Neural progenitor cell (in vitro differentiated cells): ENCODE measurements around the gene MSANTD3. TPM values are rescaled to one million over a fixed set of nuclear protein-coding genes. Genes with fewer than 3 reads are reported as not detected.
A peak's percentile ranks its signal among the peaks of the same experiment; 100 is the strongest.

Experiments
- DNase-seq: peaks from one replicate; pipeline ENCODE4 v3.0.0-alpha.2; 2016; ENCODE audit warnings: low spot score
- H2AFZ ChIP-seq: fragments of 200-600 bp; sonication (generic); replicated peaks from 2 replicates; pipeline ENCODE4 v1.6.1; 2016; ENCODE audit warnings: antibody characterized with exemption
- H3F3A ChIP-seq: fragments of 200-600 bp; sonication (generic); 2 replicates; pipeline ENCODE4 v1.6.1; 2016; ENCODE audit warnings: antibody characterized with exemption, low read depth
- H3K27ac ChIP-seq: fragments of 200-600 bp; sonication (generic); 2 replicates; pipeline ENCODE4 v1.5.1; 2016; ENCODE audit warnings: mild to moderate bottlenecking
- H3K27me3 ChIP-seq: fragments of 200-600 bp; sonication (generic); 2 replicates; pipeline ENCODE4 v1.6.1; 2016; ENCODE audit warnings: mild to moderate bottlenecking, moderate library complexity
- H3K36me3 ChIP-seq: fragments of 200-600 bp; sonication (generic); 2 replicates; pipeline ENCODE4 v1.5.1; 2016
- H3K4me1 ChIP-seq: fragments of 200-600 bp; sonication (generic); 2 replicates; pipeline ENCODE4 v1.6.1; 2016; ENCODE audit warnings: mixed run types
- H3K4me2 ChIP-seq: fragments of 200-600 bp; sonication (generic); 2 replicates; pipeline ENCODE4 v1.6.1; 2016
- H3K4me3 ChIP-seq: fragments of 200-600 bp; sonication (generic); 2 replicates; pipeline ENCODE4 v1.5.1; 2016
- H3K79me2 ChIP-seq: fragments of 200-600 bp; sonication (generic); 2 replicates; pipeline ENCODE4 v1.6.1; 2016; ENCODE audit warnings: low read depth
- H3K9ac ChIP-seq: fragments of 200-600 bp; sonication (generic); 2 replicates; pipeline ENCODE4 v1.6.1; 2016
- H3K9me3 ChIP-seq: fragments of 200-600 bp; sonication (generic); 2 replicates; pipeline ENCODE4 v1.5.1; 2016; ENCODE audit warnings: low read depth
- H4K20me1 ChIP-seq: fragments of 200-600 bp; sonication (generic); 2 replicates; pipeline ENCODE4 v1.6.1; 2016; ENCODE audit warnings: low read depth
- H3K27ac Mint-ChIP-seq: 3 replicates; pipeline ENCODE4 v1.8.0; 2021; ENCODE audit warnings: mixed read lengths
- H3K27me3 Mint-ChIP-seq: 2 replicates; pipeline ENCODE4 v1.8.0; 2022; ENCODE audit warnings: low read depth, mild to moderate bottlenecking, inconsistent platforms, moderate library complexity, mixed read lengths; ENCODE audit not compliant: insufficient read depth
- H3K36me3 Mint-ChIP-seq: 3 replicates; pipeline ENCODE4 v1.8.0; 2021; ENCODE audit warnings: mixed read lengths
- H3K4me1 Mint-ChIP-seq: 3 replicates; pipeline ENCODE4 v1.8.0; 2021; ENCODE audit warnings: mixed read lengths
- H3K4me3 Mint-ChIP-seq: 3 replicates; pipeline ENCODE4 v1.8.0; 2021; ENCODE audit warnings: mild to moderate bottlenecking, moderate library complexity, mixed read lengths
- H3K9me3 Mint-ChIP-seq: 3 replicates; pipeline ENCODE4 v1.8.0; 2020; ENCODE audit warnings: mixed read lengths
- CTCF ChIP-seq: fragments of 200-600 bp; sonication (generic); IDR thresholded peaks from 2 replicates; pipeline ENCODE4 v1.5.1; 2017; ENCODE audit warnings: antibody characterized with exemption, mild to moderate bottlenecking
- EZH2 ChIP-seq: fragments of 200-600 bp; sonication (generic); IDR thresholded peaks from 2 replicates; pipeline ENCODE4 v1.6.1; 2017; ENCODE audit warnings: antibody characterized with exemption, mild to moderate bottlenecking, moderate library complexity
- EZH2phosphoT487 ChIP-seq: fragments of 200-600 bp; sonication (generic); IDR thresholded peaks from 2 replicates; pipeline ENCODE4 v1.6.1; 2017; ENCODE audit warnings: antibody characterized with exemption
- total RNA-seq: library from RNA; depleted of rRNA; stranded (reverse); fragments of >200 nt; gene quantifications from 2 replicates; pipeline ENCODE4 v1.2.3, GENCODE V29; 2015; ENCODE audit warnings: low replicate concordance

The MSANTD3 gene
- total RNA-seq, 1 donor from 2014 or later = 67.7 TPM

GRCh38 chr9:100474082-100474923, 47.4 kb downstream of the MSANTD3 start:
- Histone ChIP-seq H2AFZ (no peak overlapping the region), H3K27me3 (no peaks in the 10 kb centered on the region), H3K4me3 (peak overlapping the region; percentile 98), H3K4me1 (peaks cover 20% of the 10 kb centered on the region), H3K4me2 (peak overlapping the region; percentile 87), H3F3A (peaks cover 23% of the 10 kb centered on the region), H3K27ac (peak overlapping the region; percentile 97), H3K79me2 (peaks cover 78% of the 10 kb centered on the region), H4K20me1 (peaks cover 50% of the 10 kb centered on the region), H3K9me3 (peaks cover 2% of the 10 kb centered on the region), H3K36me3 (peaks cover 5% of the 10 kb centered on the region), H3K9ac (peak overlapping the region; percentile 97)
- Mint-ChIP-seq H3K27me3 (peaks cover 4% of the 10 kb centered on the region), H3K4me1 (peaks cover 40% of the 10 kb centered on the region), H3K4me3 (peak overlapping the region; percentile 96), H3K27ac (peak overlapping the region; percentile 96), H3K9me3 (peaks cover 17% of the 10 kb centered on the region), H3K36me3 (peaks cover 31% of the 10 kb centered on the region)
- no peak for TF ChIP-seq EZH2
- TF ChIP-seq EZH2phosphoT487 = no peak
- TF ChIP-seq CTCF = no peak
- peak; percentile 85 for DNase-seq

- peak overlapping the region; percentile 98 for H3K4me3 ChIP-seq
- H3K79me2 ChIP-seq = peaks cover 84% of the 10 kb centered on the region
- H3K36me3 Mint-ChIP-seq = peaks cover 36% of the 10 kb centered on the region
- no peaks in the 10 kb centered on the region for H3K27me3 ChIP-seq
- H3K4me2 ChIP-seq = peak overlapping the region; percentile 87
- peak overlapping the region; percentile 97 for H3K9ac ChIP-seq
- peak; percentile 61 for DNase-seq
- H3K27me3 Mint-ChIP-seq = peaks cover 4% of the 10 kb centered on the region
- peaks cover 56% of the 10 kb centered on the region for H4K20me1 ChIP-seq
- peaks cover 9% of the 10 kb centered on the region for H3K36me3 ChIP-seq
- peak overlapping the region; percentile 97 for H3K27ac ChIP-seq
- peak overlapping the region; percentile 96 for H3K27ac Mint-ChIP-seq
- TF ChIP-seq CTCF = no peak
- TF ChIP-seq EZH2 = no peak
- no peak for TF ChIP-seq EZH2phosphoT487
- H2AFZ ChIP-seq = no peak overlapping the region
- peaks cover 22% of the 10 kb centered on the region for H3K9me3 Mint-ChIP-seq
- H3K4me3 Mint-ChIP-seq = peak overlapping the region; percentile 96
- peaks cover 7% of the 10 kb centered on the region for H3K9me3 ChIP-seq
- H3F3A ChIP-seq = peaks cover 23% of the 10 kb centered on the region
- peaks cover 20% of the 10 kb centered on the region for H3K4me1 ChIP-seq
- H3K4me1 Mint-ChIP-seq = peaks cover 36% of the 10 kb centered on the region
Observed at GRCh38 chr9:100474924-100475276, 48.0 kb downstream of the MSANTD3 start.

- TF ChIP-seq EZH2phosphoT487 (no peak), CTCF (no peak), EZH2 (no peak)
- no peak overlapping the region for H3K27ac Mint-ChIP-seq
- Histone ChIP-seq H3K4me2 (no peak overlapping the region), H3K36me3 (peaks cover 13% of the 10 kb centered on the region), H3F3A (peaks cover 25% of the 10 kb centered on the region), H2AFZ (no peak overlapping the region), H3K4me3 (no peak overlapping the region), H3K27ac (no peak overlapping the region), H3K9ac (no peak overlapping the region), H3K4me1 (peaks cover 27% of the 10 kb centered on the region), H4K20me1 (peaks cover 79% of the 10 kb centered on the region), H3K9me3 (peaks cover 7% of the 10 kb centered on the region), H3K79me2 (peaks cover 98% of the 10 kb centered on the region), H3K27me3 (no peaks in the 10 kb centered on the region)
- peaks cover 34% of the 10 kb centered on the region for H3K9me3 Mint-ChIP-seq
- H3K4me1 Mint-ChIP-seq = peaks cover 28% of the 10 kb centered on the region
- DNase-seq = no peak
- H3K27me3 Mint-ChIP-seq = peaks cover 4% of the 10 kb centered on the region
- H3K4me3 Mint-ChIP-seq = no peak overlapping the region
- H3K36me3 Mint-ChIP-seq = peaks cover 46% of the 10 kb centered on the region
Observed at GRCh38 chr9:100477241-100477640, 50.3 kb downstream of the MSANTD3 start.
